Stimulated activated CD8-positive, alpha-beta memory T cell treated with anti-CD3 and anti-CD28 coated beads, Interleukin-12 subunit alpha, Interleukin-12 subunit beta, amount 100 ng/mL, for 24 hours (primary cell): ENCODE measurements around the gene RASD1.

Source experiments
- DNase-seq: peaks from one replicate; pipeline ENCODE4 v3.0.0-alpha.2; 2020; ENCODE audit errors: extremely low read depth

The RASD1 gene

GRCh38 chr17:17527534-17527933 lies 31.3 kb upstream of the RASD1 start:
- DNase-seq, result no peak

GRCh38 chr17:17526369-17526768 lies 30.2 kb upstream of the RASD1 start:
- no peak for DNase-seq

- DNase-seq, result no peak
Measured at GRCh38 chr17:17525956-17526355, 29.8 kb upstream of the RASD1 start.

GRCh38 chr17:17525311-17525710 lies 29.1 kb upstream of the RASD1 start:
- DNase-seq, result no peak

DNA sequence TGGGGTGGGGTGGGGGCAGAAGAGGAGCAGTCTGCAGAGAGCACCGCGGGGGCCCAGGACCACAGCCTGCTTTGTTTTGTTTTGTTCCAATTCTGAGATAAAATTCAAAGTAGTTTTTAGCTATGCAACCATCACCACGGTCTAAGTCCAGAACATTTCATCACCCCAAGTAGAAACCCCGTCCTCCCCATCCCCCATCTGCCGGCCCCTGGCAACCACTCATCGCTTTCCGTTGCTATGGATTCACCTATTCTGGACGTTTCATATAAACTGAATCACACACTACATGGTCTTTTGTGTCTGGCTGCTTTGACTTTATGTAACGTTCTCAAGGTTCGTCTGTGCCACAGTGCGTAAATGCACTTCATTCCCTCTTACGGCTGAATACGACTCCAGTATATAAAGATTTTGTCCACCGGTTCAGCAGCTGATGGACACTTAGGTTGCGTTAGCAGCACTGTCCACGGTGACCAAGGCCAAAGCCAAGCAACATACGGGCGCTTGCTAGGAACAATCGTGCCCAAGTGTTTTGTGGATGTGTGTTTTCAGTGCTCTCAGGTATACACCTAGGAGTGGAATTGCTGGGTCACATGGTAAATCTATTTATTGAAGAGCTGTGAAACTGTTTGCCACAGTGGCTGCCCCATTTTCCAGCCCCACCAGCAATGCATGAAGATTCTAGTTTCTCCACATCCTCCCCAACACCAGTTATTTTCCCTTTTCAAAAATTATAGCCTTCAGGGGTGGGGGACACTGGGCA lies 27.7 kb upstream of the RASD1 start:
- DNase-seq, result no peak

DNA sequence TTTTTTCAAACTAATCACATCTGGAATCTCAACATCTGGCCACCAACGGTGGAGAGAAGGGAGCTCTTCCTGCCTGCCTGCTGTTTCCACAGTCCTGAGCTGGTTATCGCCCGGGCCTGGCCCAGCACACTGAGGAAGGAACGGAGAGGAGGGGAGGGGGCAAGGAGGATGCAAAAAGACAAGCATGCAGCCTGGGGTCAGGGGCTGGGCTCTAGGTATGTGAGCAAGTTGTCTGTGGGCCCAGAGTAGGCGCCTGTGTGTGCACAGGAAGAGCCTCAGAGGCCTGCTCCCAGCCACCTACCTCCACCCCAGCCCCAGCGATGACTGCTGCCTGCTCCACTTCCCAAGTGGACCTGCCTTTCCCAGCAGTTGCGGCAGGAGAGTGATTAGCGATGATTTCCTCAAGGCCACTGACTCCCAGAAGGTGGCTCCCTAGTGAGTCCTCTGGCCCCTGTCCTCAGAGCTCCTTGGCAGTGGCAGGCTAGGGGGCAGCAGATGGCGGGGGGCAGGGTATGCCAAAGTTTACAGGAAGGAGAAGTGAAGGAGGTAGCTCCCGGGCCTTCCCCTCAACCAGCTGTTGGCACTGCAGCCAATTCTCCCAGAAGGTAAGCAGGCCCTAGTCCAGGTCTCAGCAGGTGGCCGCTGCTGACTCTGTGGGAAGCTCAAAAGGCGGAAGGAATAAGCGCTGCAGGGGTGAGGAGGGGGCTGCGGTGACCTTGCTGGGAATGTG lies 27.0 kb upstream of the RASD1 start:
- no peak for DNase-seq

GRCh38 chr17:17520599-17521232 lies 24.5 kb upstream of the RASD1 start:
- DNase-seq, result no peak

DNA sequence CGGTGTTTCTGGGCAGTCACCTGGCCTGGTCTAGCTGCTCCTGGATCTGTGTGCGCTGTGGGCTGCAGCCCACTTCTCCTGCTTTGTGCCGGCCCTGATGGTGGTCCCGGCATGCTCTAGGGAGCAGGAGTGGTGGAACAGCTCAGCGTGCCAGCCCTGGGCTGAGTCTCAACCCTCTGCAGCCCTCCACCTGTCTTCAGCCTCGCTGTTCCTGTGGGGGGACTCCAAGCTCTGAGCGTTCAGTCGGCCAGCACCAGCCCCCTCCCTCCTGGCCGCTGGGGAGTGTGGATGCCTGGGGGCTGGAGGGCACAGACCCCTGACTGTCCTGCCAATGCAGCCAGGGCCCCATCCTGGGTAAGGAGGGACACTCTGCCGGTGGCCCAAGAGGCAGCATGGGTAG lies 23.7 kb upstream of the RASD1 start:
- DNase-seq, result no peak

- DNase-seq, result no peak
Measured at GRCh38 chr17:17518951-17519350, 22.8 kb upstream of the RASD1 start.

- no peak for DNase-seq
Measured at GRCh38 chr17:17518014-17518413, 21.8 kb upstream of the RASD1 start.

GRCh38 chr17:17516941-17517720 lies 20.9 kb upstream of the RASD1 start:
- no peak for DNase-seq

DNA sequence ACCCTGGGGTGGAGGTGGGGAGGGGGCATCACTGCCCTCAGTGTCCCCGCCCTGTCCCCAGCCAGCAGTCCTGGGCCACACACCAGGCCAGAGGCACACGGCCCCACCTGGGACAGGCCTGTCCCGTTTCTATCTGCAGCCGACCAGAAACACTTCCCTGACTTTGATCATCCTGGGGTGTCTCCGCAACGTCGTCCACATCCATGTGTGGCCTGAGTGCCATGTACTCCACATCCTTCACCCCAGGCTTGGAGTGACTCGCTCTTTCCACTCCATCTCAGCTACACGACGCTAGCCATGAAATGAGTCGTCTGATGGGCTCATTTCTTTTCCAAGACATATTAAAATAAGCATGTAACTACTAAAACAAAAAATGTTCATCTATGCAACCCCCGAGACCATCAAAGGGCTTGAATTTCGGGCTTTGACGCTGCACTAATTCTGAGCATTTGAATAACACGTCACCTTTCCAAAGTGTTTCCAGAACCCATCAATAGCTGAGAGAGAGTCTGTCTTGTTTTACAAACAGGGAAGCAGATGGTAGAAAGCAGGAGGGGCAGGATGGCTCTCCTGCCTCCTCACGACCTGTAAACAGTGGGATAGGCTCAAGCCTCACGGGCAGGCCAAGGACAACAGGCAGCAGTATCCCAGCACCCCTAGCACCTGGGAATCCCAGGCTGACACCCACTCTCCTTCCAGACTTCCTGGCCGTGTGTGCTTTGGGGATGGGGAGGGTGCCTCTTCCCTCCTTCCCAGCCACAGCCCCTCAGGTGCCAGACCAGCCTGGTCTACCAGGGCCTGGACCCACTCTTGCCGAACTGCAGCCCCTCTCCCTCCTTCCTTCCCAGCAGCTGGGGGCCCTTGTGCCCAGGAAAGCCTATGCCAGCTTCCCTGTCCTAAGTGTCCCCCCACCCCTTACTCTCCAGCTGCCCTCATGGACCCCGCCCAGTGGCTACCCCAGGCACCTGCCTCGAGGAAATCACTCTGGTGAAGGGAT lies 20.0 kb upstream of the RASD1 start:
- no peak for DNase-seq

DNA sequence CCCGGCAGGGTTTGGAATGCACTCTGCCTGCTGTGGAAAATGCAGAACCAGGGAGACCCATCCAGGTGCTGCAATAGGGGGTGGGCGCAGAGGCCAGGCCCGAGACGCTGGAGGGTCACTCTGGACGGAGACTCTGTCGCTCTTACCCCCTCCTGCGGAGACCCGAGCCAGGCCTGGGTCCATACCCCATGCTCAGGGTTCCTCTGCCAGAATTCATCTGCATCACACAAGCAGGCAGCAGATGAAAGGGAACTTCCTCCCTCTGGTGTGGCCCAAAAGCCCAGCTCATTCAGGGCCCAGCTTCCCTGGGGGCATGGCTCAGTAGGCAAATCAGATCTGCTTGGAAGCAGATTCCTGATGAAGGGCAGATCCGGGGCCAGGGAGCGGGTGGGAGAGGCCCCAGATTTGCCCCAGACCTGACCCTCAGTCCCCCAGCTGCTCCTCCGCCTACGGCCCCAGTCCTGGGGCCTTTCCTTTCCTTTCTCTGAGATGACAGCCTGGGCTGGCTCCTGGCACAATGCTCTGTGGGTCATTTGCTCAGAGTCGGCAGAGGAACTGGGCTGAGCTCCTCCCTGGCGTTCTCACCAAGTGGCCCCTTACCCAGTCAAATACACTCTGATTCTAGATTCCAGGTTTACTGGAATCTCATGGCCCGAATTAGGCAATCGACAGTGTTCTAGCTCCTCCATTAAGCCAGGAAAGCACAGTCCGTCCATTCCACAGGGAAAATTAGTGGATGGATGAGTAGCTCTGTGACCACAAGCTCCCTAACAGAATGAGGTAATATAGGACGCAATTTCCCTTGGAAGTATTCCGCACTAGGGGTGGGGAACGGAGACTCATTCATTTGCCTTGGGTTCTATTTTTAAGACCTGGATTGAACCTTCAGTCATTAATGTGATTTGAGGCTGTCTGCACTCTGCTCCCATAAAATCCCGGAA lies 19.1 kb upstream of the RASD1 start:
- no peak for DNase-seq

DNA sequence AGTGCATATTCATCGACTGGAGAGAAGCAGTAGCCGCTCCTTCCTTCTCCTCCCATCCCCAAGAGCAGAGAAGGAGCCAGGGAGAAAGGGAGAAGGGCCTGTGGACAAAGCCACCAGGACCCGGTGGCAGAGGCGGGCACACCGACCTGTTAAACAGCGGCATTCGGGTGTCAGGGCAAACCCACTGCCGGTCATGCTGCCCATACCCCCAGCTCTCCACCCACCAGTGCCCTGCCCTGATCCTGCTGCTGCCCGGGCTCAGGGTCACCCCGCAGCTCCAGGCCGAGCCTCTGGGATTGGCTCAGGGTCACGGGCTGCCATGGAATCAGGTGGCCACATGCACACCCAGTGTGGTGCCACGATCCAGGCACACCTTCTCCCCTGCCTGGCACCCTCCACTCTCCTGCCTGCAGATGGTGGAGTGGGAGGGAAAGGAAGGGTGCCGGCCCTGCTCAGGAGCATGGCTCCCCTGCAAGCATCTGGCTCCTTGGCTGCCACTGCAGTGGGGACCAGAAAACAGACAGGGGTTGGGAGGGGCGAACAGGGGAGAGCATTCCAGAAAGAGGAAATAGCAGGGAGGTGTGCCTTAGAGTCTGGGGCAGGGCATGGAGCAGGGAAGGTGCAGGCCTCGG lies 18.3 kb upstream of the RASD1 start:
- no peak for DNase-seq

DNA sequence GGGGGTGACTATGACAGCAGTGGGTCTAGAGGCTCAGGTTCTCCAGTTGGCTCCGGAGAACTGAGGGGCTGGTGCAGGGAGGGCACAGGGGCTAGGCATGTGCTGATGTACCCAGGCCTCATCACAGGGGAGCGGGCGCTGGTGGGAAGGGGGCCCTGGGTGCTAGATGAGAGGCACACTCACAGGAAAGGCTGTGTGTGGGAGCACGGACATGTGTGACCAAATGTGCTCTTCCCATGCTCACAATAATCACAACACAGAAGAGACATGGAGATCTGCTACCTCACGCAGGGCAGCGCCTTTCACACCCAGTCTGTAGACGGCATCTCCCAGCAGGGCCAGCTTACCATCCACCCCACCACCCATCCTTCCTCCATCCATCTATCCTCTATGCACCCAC lies 17.4 kb upstream of the RASD1 start:
- no peak for DNase-seq

DNA sequence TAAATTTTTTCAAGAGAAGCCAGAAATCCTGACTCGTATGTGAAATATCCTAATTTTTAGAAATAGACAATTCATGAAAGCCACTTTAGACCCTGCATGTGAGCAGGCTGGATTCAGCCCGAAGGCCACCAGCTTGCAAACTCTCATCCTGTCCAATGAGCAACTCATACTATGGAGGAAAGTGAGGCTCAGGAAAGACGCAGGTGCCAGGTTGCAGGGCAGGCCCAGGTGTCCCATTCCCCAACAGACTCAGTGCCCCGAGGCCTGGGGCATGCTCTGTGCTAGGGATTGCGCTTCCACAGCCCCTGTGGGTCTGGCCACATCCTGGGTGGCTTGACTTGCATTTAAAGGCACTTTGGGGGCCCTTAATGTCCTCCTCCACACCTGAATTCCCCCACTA lies 16.7 kb upstream of the RASD1 start:
- no peak for DNase-seq

DNA sequence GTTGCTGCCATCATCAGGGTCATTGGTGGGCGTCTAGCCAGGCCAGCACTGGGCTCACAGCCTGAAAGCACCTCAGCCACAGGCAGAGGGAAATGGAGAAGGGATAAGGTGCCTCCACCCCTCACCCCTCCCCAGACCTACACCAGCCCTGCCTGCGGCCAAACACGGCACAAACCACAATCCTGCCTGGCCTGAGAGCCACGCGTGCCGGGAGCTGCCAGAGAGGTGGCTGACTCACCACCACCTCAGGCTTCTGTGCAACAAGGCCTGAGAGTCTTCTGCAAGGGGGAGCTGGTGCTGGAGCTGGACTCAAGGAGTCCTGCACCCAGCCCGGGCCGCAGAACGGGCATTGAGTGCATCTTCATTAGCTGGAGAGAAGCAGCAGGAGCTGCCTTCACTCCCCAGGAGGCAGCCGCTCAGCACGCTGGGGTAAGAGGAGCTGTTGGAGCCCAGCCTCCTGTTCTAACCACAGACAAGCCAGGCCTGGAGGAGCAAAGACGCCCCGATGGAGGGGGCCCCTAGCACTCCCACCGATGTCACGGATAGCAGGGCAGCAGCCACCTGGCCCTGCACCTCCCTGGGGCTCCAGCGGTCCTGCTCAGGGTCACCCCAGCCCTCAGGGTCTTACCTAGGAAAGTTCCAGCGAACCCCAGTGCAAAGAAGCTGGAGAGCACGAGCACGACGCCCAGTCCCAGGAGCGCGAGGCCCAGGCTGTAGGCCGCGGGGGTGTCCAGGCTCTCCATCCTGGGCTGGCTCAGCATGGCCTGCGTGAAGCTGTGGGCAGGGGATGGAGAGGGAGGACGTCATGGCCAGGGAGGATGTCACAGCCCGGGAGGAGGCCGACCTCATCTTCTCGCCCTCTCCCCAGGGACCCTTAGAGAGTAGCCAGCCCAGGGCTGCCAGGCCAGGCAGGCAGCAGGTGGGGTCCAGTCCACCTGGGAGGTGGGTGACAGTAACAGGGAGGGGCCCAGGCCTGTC lies 16.0 kb upstream of the RASD1 start:
- no peak for DNase-seq

- DNase-seq, result no peak
Measured at GRCh38 chr17:17511293-17511741, 15.1 kb upstream of the RASD1 start.
